ENCODE data around the gene DEFB129. TPM values are rescaled to one million over a fixed set of nuclear protein-coding genes. Genes with fewer than 3 reads are reported as not detected.

DEFB129 gene, protein sequence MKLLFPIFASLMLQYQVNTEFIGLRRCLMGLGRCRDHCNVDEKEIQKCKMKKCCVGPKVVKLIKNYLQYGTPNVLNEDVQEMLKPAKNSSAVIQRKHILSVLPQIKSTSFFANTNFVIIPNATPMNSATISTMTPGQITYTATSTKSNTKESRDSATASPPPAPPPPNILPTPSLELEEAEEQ
- polyA plus RNA-seq (2013, experiment 1 of 2), result not detected
- polyA plus RNA-seq (2013, experiment 2 of 2), result not detected

DNA sequence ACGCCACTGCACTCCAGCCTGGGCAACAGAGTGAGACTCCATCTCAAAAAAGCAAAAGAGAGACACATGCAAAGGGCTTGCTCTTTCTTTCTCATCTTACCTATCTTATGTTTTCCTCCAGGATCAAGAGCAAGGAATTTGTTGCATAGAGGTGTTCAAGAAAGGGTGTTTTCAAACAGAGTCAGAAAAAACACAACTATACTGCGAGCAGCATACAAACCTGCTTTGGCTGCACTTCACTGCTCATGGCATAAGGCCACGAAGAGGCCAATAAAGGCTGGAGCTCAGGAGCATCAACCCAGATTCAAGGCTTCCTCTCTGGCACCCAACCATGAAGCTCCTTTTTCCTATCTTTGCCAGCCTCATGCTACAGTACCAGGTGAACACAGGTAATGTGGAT lies at the start of gene DEFB129:
Gene DEFB129 (plus strand): TSS at position 301 of the 400 bp plus-strand sequence. CDS start 31 bp downstream, at position 332.
- Histone ChIP-seq H4K8ac (ENCODE audit: low read length) (no peak within 1 kb of the TSS), H3K9me3 (ENCODE audit: control insufficient read depth, low read length) (no peaks in the 10 kb centered on the region), H3K27me3 (ENCODE audit: control insufficient read depth in 1 of 2, insufficient read depth in 1 of 2, low read length in 2 of 2) (peaks cover 10 to 35% of the 10 kb centered on the region in 2 experiments), H3K4me1 (ENCODE audit: control insufficient read depth, insufficient read depth, low read depth, low read length) (no peaks in the 10 kb centered on the region), H2AK5ac (ENCODE audit: low read length, severe bottlenecking) (no peak within 1 kb of the TSS), H2BK120ac (ENCODE audit: low read depth, low read length) (no peak within 1 kb of the TSS), H2BK5ac (ENCODE audit: low read depth, low read length, poor library complexity, severe bottlenecking) (no peak within 1 kb of the TSS), H4K91ac (ENCODE audit: low read length) (no peak within 1 kb of the TSS), H3K4ac (ENCODE audit: low read depth in 1 of 2, low read length in 2 of 2) (no peak within 1 kb of the TSS), H3K4me3 (ENCODE audit: insufficient read depth in 1 of 2, low read depth in 1 of 2, low read length in 2 of 2) (no peak within 1 kb of the TSS), H2AFZ (ENCODE audit: low read depth, low read length) (no peak within 1 kb of the TSS), H3K36me3 (ENCODE audit: control insufficient read depth in 1 of 2, insufficient read depth in 2 of 2, low read depth in 1 of 2, low read length in 2 of 2) (no peaks in the 10 kb centered on the region), H3K18ac (ENCODE audit: low read depth in 1 of 2, low read length in 2 of 2) (no peak within 1 kb of the TSS), H3K9ac (ENCODE audit: low read length) (no peak within 1 kb of the TSS), H3K14ac (ENCODE audit: low read length in 2 of 2) (no peak within 1 kb of the TSS), H3K79me1 (replicated peaks; ENCODE audit: low read length, poor library complexity, severe bottlenecking) (no peaks in the 10 kb centered on the region), H3K27ac (ENCODE audit: low read length, poor library complexity, severe bottlenecking) (no peak within 1 kb of the TSS), H3K4me2 (ENCODE audit: low read length, poor library complexity, severe bottlenecking) (no peak within 1 kb of the TSS), H2BK12ac (ENCODE audit: low read length in 2 of 2) (no peak within 1 kb of the TSS), H2BK15ac (ENCODE audit: low read depth, poor library complexity, severe bottlenecking) (no peak within 1 kb of the TSS), H3K23ac (ENCODE audit: low read length in 2 of 2) (no peak within 1 kb of the TSS)
- DNase-seq, result no peak
- 56% methylated on average over 2 of the region's 3 CpGs for WGBS

DNA sequence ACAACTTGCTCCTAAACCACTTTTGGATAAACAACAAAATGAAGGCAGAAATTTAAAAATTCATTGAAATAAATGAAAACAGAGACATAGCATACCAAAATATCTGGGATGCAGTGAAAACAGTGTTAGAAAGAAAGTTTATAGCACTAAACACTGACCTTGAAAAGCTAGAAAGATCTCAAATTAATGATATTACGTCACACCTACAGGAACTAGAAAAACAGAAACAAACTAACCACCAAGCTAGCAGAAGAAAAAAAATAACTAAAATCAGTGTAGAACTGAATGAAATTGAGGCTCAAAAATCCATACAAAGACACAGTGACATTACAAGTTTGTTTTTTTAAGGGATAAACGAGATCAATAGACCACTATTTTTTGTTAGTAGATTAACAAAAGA lies 42.8 kb upstream of the DEFB129 start:
- no peak overlapping the region for H2BK12ac ChIP-seq (ENCODE audit: low read length in 2 of 2)
- H3K36me3 ChIP-seq (ENCODE audit: control insufficient read depth in 1 of 2, insufficient read depth in 2 of 2, low read depth in 1 of 2, low read length in 2 of 2), result no peaks in the 10 kb centered on the region
- H3K4me2 ChIP-seq (ENCODE audit: low read length, poor library complexity, severe bottlenecking), result no peak overlapping the region
- DNase-seq, result no peak
- no peak overlapping the region for H3K14ac ChIP-seq (ENCODE audit: low read length in 2 of 2)
- no peak overlapping the region for H2AK5ac ChIP-seq (ENCODE audit: low read length, severe bottlenecking)
- WGBS, result no CpG with 5 or more reads among the region's 2 CpGs
- no peaks in the 10 kb centered on the region for H3K4me1 ChIP-seq (ENCODE audit: control insufficient read depth, insufficient read depth, low read depth, low read length)
- no peaks in the 10 kb centered on the region for H3K79me1 ChIP-seq (replicated peaks; ENCODE audit: low read length, poor library complexity, severe bottlenecking)
- H3K4ac ChIP-seq (ENCODE audit: low read depth in 1 of 2, low read length in 2 of 2), result no peak overlapping the region
- H2BK15ac ChIP-seq (ENCODE audit: low read depth, poor library complexity, severe bottlenecking), result no peak overlapping the region
- H3K27me3 ChIP-seq (ENCODE audit: control insufficient read depth in 1 of 2, insufficient read depth in 1 of 2, low read length in 2 of 2), result peaks cover 0 to 4% of the 10 kb centered on the region in 2 experiments
- H4K8ac ChIP-seq (ENCODE audit: low read length), result no peak overlapping the region
- peaks cover 3% of the 10 kb centered on the region for H3K9me3 ChIP-seq (ENCODE audit: control insufficient read depth, low read length)
- no peak overlapping the region for H3K27ac ChIP-seq (ENCODE audit: low read length, poor library complexity, severe bottlenecking)
- H2BK120ac ChIP-seq (ENCODE audit: low read depth, low read length), result no peak overlapping the region
- no peak overlapping the region for H2AFZ ChIP-seq (ENCODE audit: low read depth, low read length)
- no peak overlapping the region for H3K18ac ChIP-seq (ENCODE audit: low read depth in 1 of 2, low read length in 2 of 2)
- H3K9ac ChIP-seq (ENCODE audit: low read length), result no peak overlapping the region
- no peak overlapping the region for H2BK5ac ChIP-seq (ENCODE audit: low read depth, low read length, poor library complexity, severe bottlenecking)
- H3K4me3 ChIP-seq (ENCODE audit: insufficient read depth in 1 of 2, low read depth in 1 of 2, low read length in 2 of 2), result no peak overlapping the region
- no peak overlapping the region for H4K91ac ChIP-seq (ENCODE audit: low read length)
- no peak overlapping the region for H3K23ac ChIP-seq (ENCODE audit: low read length in 2 of 2)

DNA sequence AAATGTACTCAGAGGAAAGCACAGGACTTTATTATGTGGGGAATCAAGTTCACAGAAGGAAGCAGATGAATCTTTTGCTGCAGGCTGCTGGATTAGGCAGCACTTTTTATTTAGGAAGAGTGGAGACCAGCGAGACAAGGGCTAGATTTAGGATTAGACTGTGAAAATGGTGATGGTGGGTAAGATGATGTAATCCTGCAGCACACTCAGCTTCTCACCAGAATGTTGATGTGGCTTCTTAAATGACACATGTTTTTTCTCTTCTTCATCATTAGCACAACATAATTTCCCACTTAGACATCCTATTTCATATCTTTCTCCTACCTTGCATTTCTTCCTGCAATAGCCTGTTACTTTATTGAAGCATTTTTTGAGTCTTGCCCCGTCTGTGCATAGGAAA lies 39.3 kb upstream of the DEFB129 start:
- WGBS, result 20% methylated on average over 2 of the region's 2 CpGs

DNA sequence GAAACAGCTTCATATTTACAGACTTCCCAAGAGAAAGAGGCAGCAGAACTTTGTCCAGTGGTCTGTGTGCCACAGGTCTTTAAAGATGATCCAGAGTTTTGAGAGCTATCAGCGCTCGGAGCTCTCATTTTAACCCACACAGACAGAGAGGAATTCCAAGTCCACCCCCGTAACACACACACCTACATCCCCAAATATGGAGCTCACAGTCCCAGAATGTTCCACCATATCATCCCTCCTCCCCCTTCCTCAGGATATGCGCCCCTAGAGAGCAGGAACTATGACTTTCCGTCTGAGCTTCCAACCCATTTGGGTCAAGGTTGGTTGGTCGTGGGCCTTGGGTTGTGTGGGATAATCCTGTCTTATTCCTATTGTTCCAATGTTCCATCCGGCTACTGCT lies 37.4 kb upstream of the DEFB129 start, which contains the start of gene DEFB128:
Gene DEFB128 (minus strand): TSS at position 101 of the 400 bp plus-strand sequence. CDS start 88 bp downstream, at position 13.
- H2BK12ac ChIP-seq (ENCODE audit: low read length in 2 of 2), result no peak within 1 kb of the TSS
- peaks cover 2% of the 10 kb centered on the region for H3K4me1 ChIP-seq (ENCODE audit: control insufficient read depth, insufficient read depth, low read depth, low read length)
- no peak within 1 kb of the TSS for H3K27ac ChIP-seq (ENCODE audit: low read length, poor library complexity, severe bottlenecking)
- H3K18ac ChIP-seq (ENCODE audit: low read depth in 1 of 2, low read length in 2 of 2), result no peak within 1 kb of the TSS
- H3K23ac ChIP-seq (ENCODE audit: low read length in 2 of 2), result no peak within 1 kb of the TSS
- H3K9me3 ChIP-seq (ENCODE audit: control insufficient read depth, low read length), result peaks cover 3% of the 10 kb centered on the region
- no peak for DNase-seq
- no peaks in the 10 kb centered on the region for H3K79me1 ChIP-seq (replicated peaks; ENCODE audit: low read length, poor library complexity, severe bottlenecking)
- H3K4ac ChIP-seq (ENCODE audit: low read depth in 1 of 2, low read length in 2 of 2), result no peak within 1 kb of the TSS
- no peak within 1 kb of the TSS for H2AK5ac ChIP-seq (ENCODE audit: low read length, severe bottlenecking)
- H2AFZ ChIP-seq (ENCODE audit: low read depth, low read length), result no peak within 1 kb of the TSS
- no peak within 1 kb of the TSS for H2BK5ac ChIP-seq (ENCODE audit: low read depth, low read length, poor library complexity, severe bottlenecking)
- no peaks in the 10 kb centered on the region for H3K36me3 ChIP-seq (ENCODE audit: control insufficient read depth in 1 of 2, insufficient read depth in 2 of 2, low read depth in 1 of 2, low read length in 2 of 2)
- no peak within 1 kb of the TSS for H3K14ac ChIP-seq (ENCODE audit: low read length in 2 of 2)
- no peak within 1 kb of the TSS for H4K8ac ChIP-seq (ENCODE audit: low read length)
- peaks cover 0 to 8% of the 10 kb centered on the region in 2 experiments for H3K27me3 ChIP-seq (ENCODE audit: control insufficient read depth in 1 of 2, insufficient read depth in 1 of 2, low read length in 2 of 2)
- no peak within 1 kb of the TSS for H2BK15ac ChIP-seq (ENCODE audit: low read depth, poor library complexity, severe bottlenecking)
- no peak within 1 kb of the TSS for H2BK120ac ChIP-seq (ENCODE audit: low read depth, low read length)
- H3K4me3 ChIP-seq (ENCODE audit: insufficient read depth in 1 of 2, low read depth in 1 of 2, low read length in 2 of 2), result no peak within 1 kb of the TSS
- 74% methylated on average over 5 of the region's 7 CpGs for WGBS
- no peak within 1 kb of the TSS for H3K4me2 ChIP-seq (ENCODE audit: low read length, poor library complexity, severe bottlenecking)
- H4K91ac ChIP-seq (ENCODE audit: low read length), result no peak within 1 kb of the TSS
- H3K9ac ChIP-seq (ENCODE audit: low read length), result no peak within 1 kb of the TSS

More for the DNA sequence above, 39.3 kb upstream of the DEFB129 start:
- Histone ChIP-seq H3K9me3 (ENCODE audit: control insufficient read depth, low read length) (peaks cover 3% of the 10 kb centered on the region), H2BK120ac (ENCODE audit: low read depth, low read length) (no peak overlapping the region), H3K27me3 (ENCODE audit: control insufficient read depth in 1 of 2, insufficient read depth in 1 of 2, low read length in 2 of 2) (peaks cover 0 to 8% of the 10 kb centered on the region in 2 experiments), H3K23ac (ENCODE audit: low read length in 2 of 2) (no peak overlapping the region), H3K4me3 (ENCODE audit: insufficient read depth in 1 of 2, low read depth in 1 of 2, low read length in 2 of 2) (no peak overlapping the region), H2BK5ac (ENCODE audit: low read depth, low read length, poor library complexity, severe bottlenecking) (no peak overlapping the region), H4K91ac (ENCODE audit: low read length) (no peak overlapping the region), H3K9ac (ENCODE audit: low read length) (no peak overlapping the region), H3K4me2 (ENCODE audit: low read length, poor library complexity, severe bottlenecking) (no peak overlapping the region), H3K79me1 (replicated peaks; ENCODE audit: low read length, poor library complexity, severe bottlenecking) (no peaks in the 10 kb centered on the region), H3K4ac (ENCODE audit: low read depth in 1 of 2, low read length in 2 of 2) (no peak overlapping the region), H2BK12ac (ENCODE audit: low read length in 2 of 2) (no peak overlapping the region), H4K8ac (ENCODE audit: low read length) (no peak overlapping the region), H2AFZ (ENCODE audit: low read depth, low read length) (no peak overlapping the region), H2BK15ac (ENCODE audit: low read depth, poor library complexity, severe bottlenecking) (no peak overlapping the region), H3K4me1 (ENCODE audit: control insufficient read depth, insufficient read depth, low read depth, low read length) (no peaks in the 10 kb centered on the region), H3K18ac (ENCODE audit: low read depth in 1 of 2, low read length in 2 of 2) (no peak overlapping the region), H3K36me3 (ENCODE audit: control insufficient read depth in 1 of 2, insufficient read depth in 2 of 2, low read depth in 1 of 2, low read length in 2 of 2) (no peaks in the 10 kb centered on the region), H2AK5ac (ENCODE audit: low read length, severe bottlenecking) (no peak overlapping the region), H3K27ac (ENCODE audit: low read length, poor library complexity, severe bottlenecking) (no peak overlapping the region), H3K14ac (ENCODE audit: low read length in 2 of 2) (no peak overlapping the region)
- no peak for DNase-seq

Measured in mesenchymal stem cell (in vitro differentiated cells and primary cell).